WI38 (cell line): ENCODE data around the gene RELL2.

ENCODE experiments used
- H3K4me3 ChIP-seq: 2 replicates; pipeline ENCODE4 v1.5.1; 2011; ENCODE audit warnings: low read depth, mild to moderate bottlenecking, control low read depth, low read length
- CTCF ChIP-seq: IDR thresholded peaks from 2 replicates; pipeline ENCODE4 v1.5.1; 2012; ENCODE audit warnings: low read depth, mild to moderate bottlenecking, control low read depth, low read length

RELL2 gene

GRCh38 chr5:141649056-141649688 is 12.4 kb downstream of the RELL2 start:
- TF ChIP-seq CTCF: no peak
- no peak overlapping the region for H3K4me3 ChIP-seq

- no peak for TF ChIP-seq CTCF
- no peak overlapping the region for H3K4me3 ChIP-seq
Measured at GRCh38 chr5:141649972-141650371, 13.2 kb downstream of the RELL2 start.

GRCh38 chr5:141650851-141651727 is 14.3 kb downstream of the RELL2 start, which contains the start of gene FCHSD1:
Gene FCHSD1 (minus strand): TSS chr5:141651418. CDS start chr5:141651368, 50 bp downstream.
- peak within 1 kb of the TSS; percentile 81 for H3K4me3 ChIP-seq
- no peak for TF ChIP-seq CTCF

- TF ChIP-seq CTCF: no peak
- peak overlapping the region; percentile 81 for H3K4me3 ChIP-seq
Measured at GRCh38 chr5:141651728-141652105, 14.9 kb downstream of the RELL2 start.

- no peak for TF ChIP-seq CTCF
- H3K4me3 ChIP-seq: no peak overlapping the region
Measured at GRCh38 chr5:141654298-141654697, 17.5 kb downstream of the RELL2 start.

GRCh38 chr5:141655020-141655419 is 18.2 kb downstream of the RELL2 start:
- no peak overlapping the region for H3K4me3 ChIP-seq
- no peak for TF ChIP-seq CTCF

- no peak overlapping the region for H3K4me3 ChIP-seq
- no peak for TF ChIP-seq CTCF
Measured at GRCh38 chr5:141656396-141656795, 19.6 kb downstream of the RELL2 start.
